GM21423 (cell line): Measurements from ENCODE around the gene OR5T2.
"Not testable (repeated sequence)": the region's sequence is repeated elsewhere in the genome, so short reads cannot be mapped to it uniquely, and the experiment has no call there.

Experiments used
- ATAC-seq: cut with Tn5 transposase; IDR thresholded peaks from one replicate; pipeline ENCODE4 v1.9.1; 2021; ENCODE audit warnings: mild to moderate bottlenecking, moderate library complexity; ENCODE audit not compliant: unreplicated experiment

OR5T2 gene

GRCh38 chr11:56234155-56234554, at the start of gene OR5T2:
OR5T2 (minus strand) TSS chr11:56234255; CDS start chr11:56233062, 1,193 bp downstream.
- no peak for ATAC-seq

DNA sequence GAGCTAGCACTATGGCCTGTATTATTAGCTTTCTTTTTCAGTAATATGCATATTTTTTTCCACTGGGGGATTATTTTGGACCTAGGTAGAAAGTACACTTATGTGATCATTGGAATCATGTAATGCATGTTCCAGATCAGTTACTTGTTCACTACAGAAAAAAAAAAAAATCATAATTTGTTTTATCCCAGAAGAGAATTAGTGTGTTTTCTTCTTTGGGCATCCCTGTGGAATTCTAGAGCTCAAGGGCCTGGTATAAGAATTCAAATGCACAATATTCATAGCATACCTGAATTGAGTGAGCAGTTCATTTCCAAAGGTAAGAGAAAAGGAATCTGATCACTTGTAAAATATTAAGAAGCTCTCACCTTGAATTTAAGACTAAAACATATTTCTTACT, 39.8 kb upstream of the OR5T2 start, which contains the start of gene OR5T1:
TSS of gene OR5T1 (plus strand) at position 301 of the 400 bp plus-strand sequence. CDS start 1,485 bp downstream, outside the sequence.
- no peak for ATAC-seq

DNA sequence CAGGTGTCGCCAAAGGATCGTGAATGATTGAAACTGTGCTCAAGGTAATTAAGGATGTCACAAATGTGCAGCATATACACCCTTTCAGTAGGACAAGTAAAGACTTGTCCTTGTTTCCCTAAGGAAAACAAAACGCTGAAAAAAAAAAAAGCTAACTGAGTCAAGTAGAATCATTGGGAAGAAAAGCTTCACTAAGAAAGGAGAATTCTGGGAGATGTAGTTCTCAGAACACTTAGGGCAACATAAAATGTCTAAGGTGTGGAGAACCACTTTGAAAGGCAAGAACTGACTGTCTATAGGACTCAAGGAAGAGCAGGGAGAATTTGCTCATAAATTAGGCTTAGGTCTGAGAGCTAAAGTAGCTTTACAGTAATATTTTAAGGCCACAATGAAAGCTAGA, 37.0 kb upstream of the OR5T2 start:
- no peak for ATAC-seq

DNA sequence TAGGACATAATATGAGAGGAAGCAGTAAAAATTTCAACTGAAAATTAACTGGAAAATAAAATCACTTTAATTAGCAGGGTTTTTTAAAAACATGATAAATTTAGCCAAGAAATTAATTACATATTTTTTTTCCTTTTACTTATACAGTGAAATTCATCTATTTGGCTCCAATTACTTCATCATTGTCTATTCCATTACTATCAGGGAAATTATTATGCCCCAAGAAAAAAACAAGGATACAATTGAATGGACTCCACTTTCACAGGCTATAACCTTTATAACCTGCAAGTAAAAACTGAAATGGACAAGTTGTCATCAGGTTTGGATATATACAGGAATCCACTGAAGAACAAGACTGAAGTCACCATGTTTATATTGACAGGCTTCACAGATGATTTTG, 17.9 kb upstream of the OR5T2 start, which contains the start of gene OR5T3:
TSS of gene OR5T3 (plus strand) at position 301 of the 400 bp plus-strand sequence. CDS start at position 301, 0 bp downstream.
- ATAC-seq = no peak

- not testable (repeated sequence) for ATAC-seq
These were observed 14.3 kb downstream of the OR5T2 start for GRCh38 chr11:56219735-56220134.

- no peak for ATAC-seq
These were observed 19.5 kb downstream of the OR5T2 start for GRCh38 chr11:56214537-56214936.

- no peak for ATAC-seq
These were observed 26.3 kb downstream of the OR5T2 start for GRCh38 chr11:56207790-56208189.

DNA sequence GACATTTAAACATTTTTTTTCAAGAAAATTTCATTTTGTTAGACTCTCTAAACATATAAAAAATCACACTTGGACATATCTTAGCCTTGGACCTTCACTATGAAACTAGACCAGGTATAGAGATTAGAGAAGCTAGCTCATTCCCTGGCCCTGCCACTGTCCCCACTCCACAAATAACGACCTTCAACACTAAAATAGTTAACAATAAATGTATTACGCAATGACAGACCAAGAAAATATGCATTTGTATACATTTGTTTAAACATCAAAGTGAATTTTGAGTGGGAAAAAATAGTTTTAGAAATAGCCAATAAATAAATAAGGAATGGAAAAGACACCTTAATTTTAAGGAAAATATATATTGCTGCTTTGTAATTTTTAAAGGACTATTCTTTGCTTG, 36.7 kb downstream of the OR5T2 start:
- no peak for ATAC-seq

DNA sequence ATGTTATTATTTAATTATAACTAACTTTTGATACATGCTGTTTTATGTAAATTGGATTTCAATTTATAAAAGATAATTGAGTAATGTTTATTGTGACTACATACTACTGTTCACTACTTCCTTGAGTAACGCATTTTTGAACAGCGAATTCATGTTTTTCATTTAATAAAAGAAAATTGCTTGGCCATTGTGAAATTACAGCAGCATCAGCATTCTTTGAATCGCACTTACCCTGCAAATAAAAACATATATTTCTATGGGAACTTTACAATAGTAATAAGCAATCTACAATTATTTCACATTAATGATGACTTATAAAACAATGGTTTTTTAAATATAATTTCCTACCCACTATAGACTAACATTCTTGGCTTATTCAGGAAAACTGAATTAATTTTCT, 37.4 kb downstream of the OR5T2 start:
- ATAC-seq = no peak

DNA sequence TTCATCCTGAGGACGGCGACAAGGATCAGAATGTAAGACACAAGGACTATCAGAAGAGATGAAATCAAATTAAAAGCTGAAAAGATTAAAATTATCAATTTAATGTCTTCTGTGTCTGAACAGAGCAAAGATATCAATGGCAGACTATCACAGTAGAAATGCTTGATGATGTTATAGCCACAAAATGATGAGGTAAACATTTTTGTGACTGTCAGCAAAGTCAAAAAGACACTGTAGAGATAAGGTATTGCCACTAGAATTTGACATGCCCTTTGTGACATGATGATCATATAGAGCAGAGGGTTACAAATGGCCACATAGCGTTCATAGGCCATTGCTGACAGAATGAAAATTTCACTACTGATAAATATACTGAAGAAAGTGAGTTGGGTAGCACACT, 45.5 kb downstream of the OR5T2 start:
- no peak for ATAC-seq

GRCh38 chr11:56183459-56183858, 50.6 kb downstream of the OR5T2 start:
- ATAC-seq = no peak
